ENCODE results near the gene ATG7. TPM values are rescaled to one million over a fixed set of nuclear protein-coding genes. Genes with fewer than 3 reads are reported as not detected.
"Not testable (repeated sequence)": the region's sequence is repeated elsewhere in the genome, so short reads cannot be mapped to it uniquely, and the experiment has no call there.

Gene ATG7
- total and polyA plus RNA-seq, 2 donors = 14.1 to 63.2 TPM

DNA sequence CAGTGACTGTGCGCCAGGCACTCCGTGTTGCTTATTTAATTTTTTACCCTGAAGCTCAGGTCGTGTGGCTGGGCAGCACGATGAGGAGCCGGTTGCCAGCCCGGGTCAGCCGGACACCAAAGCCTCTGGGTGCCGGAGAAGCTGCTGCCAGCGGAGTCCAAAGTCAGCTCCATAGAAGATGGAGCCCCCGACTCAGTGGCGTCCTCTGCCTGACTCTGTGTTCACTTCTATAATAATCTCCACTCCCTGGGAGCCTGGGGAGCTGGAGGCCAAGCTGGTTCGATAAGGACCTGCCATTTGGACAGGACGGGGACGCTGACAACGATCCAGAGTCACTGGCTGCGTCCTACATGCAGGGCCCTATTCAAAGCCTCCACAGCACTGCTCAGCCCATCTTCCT is 292.9 kb downstream of the ATG7 start:
- Histone ChIP-seq H3K27ac (ENCODE audit: low read depth) (no peak overlapping the region), H3K4me1 (ENCODE audit: insufficient read depth) (peaks cover 2% of the 10 kb centered on the region), H3K36me3 (ENCODE audit: insufficient read depth) (no peaks in the 10 kb centered on the region), H3K4me3 (ENCODE audit: low read depth, low read length) (no peak overlapping the region)
- WGBS = 89% methylated on average over 16 of the region's 16 CpGs
- no peak for DNase-seq (ENCODE audit: extremely low spot score)

GRCh38 chr3:11565492-11565891 is 293.3 kb downstream of the ATG7 start:
- Histone ChIP-seq H3K27ac (ENCODE audit: low read depth) (no peak overlapping the region), H3K4me3 (ENCODE audit: low read depth, low read length) (no peak overlapping the region), H3K4me1 (ENCODE audit: insufficient read depth) (peaks cover 2% of the 10 kb centered on the region), H3K36me3 (ENCODE audit: insufficient read depth) (no peaks in the 10 kb centered on the region)
- DNase-seq (ENCODE audit: extremely low spot score) = no peak
- 93% methylated on average over 12 of the region's 12 CpGs for WGBS

DNA sequence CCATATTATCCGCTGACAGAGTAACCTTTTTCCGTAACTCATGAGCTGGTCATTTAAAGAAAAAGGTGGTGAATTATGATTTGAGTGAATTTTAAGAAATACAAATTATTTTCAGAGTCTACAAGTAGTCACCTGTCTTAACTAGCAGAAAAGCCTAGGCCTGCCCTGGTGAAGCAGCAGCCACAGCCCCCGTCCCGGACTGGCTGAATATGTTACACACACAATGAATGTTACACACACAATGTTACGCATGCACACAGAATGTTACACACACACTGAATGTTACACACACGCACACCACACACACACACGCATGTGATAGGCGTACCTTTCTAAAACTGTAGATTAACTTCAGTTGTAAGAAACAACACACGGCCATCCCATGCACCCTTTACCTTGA is 293.7 kb downstream of the ATG7 start:
- DNase-seq (ENCODE audit: extremely low spot score) = no peak
- Histone ChIP-seq H3K27ac (ENCODE audit: low read depth) (no peak overlapping the region), H3K4me1 (ENCODE audit: insufficient read depth) (peaks cover 2% of the 10 kb centered on the region), H3K4me3 (ENCODE audit: low read depth, low read length) (no peak overlapping the region), H3K36me3 (ENCODE audit: insufficient read depth) (no peaks in the 10 kb centered on the region)
- 96% methylated on average over 9 of the region's 9 CpGs for WGBS

DNA sequence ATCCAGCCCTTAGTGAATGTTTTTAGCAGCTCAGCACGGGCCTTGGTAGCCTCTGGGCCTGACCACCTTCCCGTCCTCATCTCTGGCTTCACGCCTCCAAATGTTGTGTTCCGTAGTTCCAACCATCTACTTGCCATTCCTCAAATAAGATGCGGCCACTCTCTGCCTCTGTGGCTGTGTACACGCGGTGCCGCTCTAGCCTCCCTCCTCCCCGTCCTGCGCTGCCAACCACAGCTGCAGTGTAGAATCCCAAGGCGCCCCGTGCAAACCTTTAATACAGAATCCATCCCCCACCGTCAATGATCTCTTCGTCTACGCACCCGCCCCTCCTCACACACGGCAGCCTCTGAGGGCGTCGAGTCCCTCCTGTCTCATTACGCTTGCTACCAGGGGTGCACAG is 294.3 kb downstream of the ATG7 start:
- H3K36me3 ChIP-seq (ENCODE audit: insufficient read depth) = no peaks in the 10 kb centered on the region
- no peak for DNase-seq (ENCODE audit: extremely low spot score)
- H3K4me1 ChIP-seq (ENCODE audit: insufficient read depth) = peaks cover 2% of the 10 kb centered on the region
- H3K4me3 ChIP-seq (ENCODE audit: low read depth, low read length) = no peak overlapping the region
- WGBS = 96% methylated on average over 20 of the region's 20 CpGs
- H3K27ac ChIP-seq (ENCODE audit: low read depth) = no peak overlapping the region

DNA sequence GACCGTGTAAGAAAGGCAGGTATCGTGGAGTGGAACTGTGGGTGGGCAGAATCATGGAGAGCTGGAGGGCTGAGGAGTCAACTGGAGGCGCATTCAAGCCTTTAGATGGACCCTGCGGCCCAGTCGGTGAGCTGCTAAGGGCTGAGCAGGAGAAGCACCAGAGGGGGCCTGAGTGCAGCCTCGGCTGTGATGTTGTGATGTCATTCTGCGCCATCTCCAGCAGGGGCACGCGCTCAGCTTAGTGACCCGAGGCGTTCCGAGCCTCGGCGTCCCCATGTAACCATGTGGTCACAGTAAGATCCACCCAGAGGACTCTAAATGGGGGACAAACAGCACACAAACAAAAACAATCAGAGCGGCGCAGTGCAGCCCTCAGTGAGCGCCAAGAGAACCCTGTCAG is 294.7 kb downstream of the ATG7 start:
- 88% methylated on average over 17 of the region's 17 CpGs for WGBS
- Histone ChIP-seq H3K4me1 (ENCODE audit: insufficient read depth) (no peaks in the 10 kb centered on the region), H3K36me3 (ENCODE audit: insufficient read depth) (no peaks in the 10 kb centered on the region), H3K4me3 (ENCODE audit: low read depth, low read length) (no peak overlapping the region), H3K27ac (ENCODE audit: low read depth) (no peak overlapping the region)
- no peak for DNase-seq (ENCODE audit: extremely low spot score)

DNA sequence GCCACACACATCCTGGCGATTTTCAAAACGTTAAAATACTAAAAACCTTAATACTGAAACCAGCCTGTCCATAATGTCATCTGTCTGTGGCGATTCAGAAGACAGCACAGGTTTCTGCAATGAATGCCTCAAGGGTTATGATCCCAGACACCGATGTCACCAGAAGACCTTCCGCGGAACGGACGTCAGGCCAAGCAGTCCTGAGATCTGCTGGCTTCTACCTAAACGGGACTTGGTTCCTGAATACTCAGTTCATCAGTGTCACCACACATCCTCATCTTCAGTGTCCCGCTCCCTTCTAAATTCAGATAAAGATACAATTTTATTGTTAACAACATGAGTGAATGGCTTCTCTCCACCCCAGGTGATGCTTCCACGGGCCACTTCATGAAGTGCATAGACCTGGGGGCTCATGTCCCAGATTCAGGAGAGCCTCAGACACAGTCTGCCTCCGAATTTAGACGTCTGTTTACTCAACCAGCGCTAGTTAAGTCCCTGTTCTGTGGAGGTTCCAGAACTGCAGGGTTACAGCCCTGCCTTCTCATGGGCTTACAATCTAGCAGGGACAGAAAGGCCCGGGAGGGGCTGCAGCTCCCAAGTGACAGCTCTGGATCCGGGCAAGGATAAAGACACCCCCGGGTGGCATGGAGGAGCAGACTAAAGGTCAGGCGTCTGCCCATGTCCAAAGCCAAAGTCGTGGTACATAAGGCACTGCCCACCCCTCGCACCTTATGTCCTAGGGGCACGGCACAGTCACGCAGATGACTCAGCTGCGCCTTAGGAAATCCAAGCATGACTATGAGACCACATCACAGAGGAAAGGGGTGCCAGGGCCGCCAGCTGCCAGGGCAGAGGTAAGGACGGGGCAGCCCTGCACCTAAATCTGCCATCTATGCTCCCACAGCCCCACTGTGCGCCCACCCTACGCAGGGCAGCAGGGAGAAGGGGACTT is 295.6 kb downstream of the ATG7 start:
- peak overlapping the region; percentile 77 for H3K27ac ChIP-seq (ENCODE audit: low read depth)
- no peaks in the 10 kb centered on the region for H3K4me1 ChIP-seq (ENCODE audit: insufficient read depth)
- no peak overlapping the region for H3K4me3 ChIP-seq (ENCODE audit: low read depth, low read length)
- 84% methylated on average over 27 of the region's 27 CpGs for WGBS
- DNase-seq (ENCODE audit: extremely low spot score) = no peak
- H3K36me3 ChIP-seq (ENCODE audit: insufficient read depth) = no peaks in the 10 kb centered on the region

DNA sequence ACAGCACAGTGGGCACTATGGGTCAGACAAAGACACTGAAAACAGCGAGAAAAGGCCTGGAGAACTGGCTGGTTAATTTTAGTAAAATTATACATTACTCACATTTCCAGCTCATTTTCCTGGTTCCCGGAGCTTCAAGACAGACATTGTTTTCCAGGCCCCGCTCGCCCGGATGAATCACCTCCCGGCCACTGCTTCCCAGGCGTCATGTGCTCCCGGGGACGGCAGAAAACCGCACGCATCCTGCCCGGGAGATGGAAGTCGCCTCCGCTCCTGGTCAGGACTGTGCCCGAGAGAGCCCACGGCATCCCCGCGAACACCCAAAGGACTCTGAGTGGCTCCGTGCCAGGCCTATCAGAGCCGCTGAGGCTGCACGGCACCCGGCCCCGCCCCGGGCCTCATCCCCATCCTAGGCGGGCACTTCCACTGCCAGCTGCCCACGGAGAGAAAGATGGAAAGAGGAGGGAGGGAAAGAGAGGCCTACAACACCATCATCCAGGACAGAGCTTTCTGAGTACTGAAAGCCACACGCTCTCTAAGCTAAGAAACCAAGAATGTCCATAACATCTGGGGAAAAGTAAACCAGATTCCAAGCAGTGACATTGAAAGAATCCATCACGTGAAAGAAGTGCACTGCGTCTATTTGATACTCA is 296.4 kb downstream of the ATG7 start:
- Histone ChIP-seq H3K4me3 (ENCODE audit: low read depth, low read length) (no peak overlapping the region), H3K27ac (ENCODE audit: low read depth) (peak overlapping the region; percentile 88), H3K36me3 (ENCODE audit: insufficient read depth) (no peaks in the 10 kb centered on the region), H3K4me1 (ENCODE audit: insufficient read depth) (no peaks in the 10 kb centered on the region)
- 30% methylated on average over 29 of the region's 29 CpGs for WGBS
- no peak for DNase-seq (ENCODE audit: extremely low spot score)

- Histone ChIP-seq H3K36me3 (ENCODE audit: insufficient read depth) (no peaks in the 10 kb centered on the region), H3K27ac (ENCODE audit: low read depth) (peak overlapping the region; percentile 28), H3K4me3 (ENCODE audit: low read depth, low read length) (no peak overlapping the region), H3K4me1 (ENCODE audit: insufficient read depth) (no peaks in the 10 kb centered on the region)
- 77% methylated on average over 13 of the region's 13 CpGs for WGBS
- no peak for DNase-seq (ENCODE audit: extremely low spot score)
Observed at GRCh38 chr3:11569156-11569741, 297.1 kb downstream of the ATG7 start.

- Histone ChIP-seq H3K27ac (ENCODE audit: low read depth) (peak overlapping the region; percentile 26), H3K4me1 (ENCODE audit: insufficient read depth) (no peaks in the 10 kb centered on the region), H3K4me3 (ENCODE audit: low read depth, low read length) (no peak overlapping the region), H3K36me3 (ENCODE audit: insufficient read depth) (no peaks in the 10 kb centered on the region)
- DNase-seq (ENCODE audit: extremely low spot score) = no peak
- 51% methylated on average over 13 of the region's 13 CpGs for WGBS
Observed at GRCh38 chr3:11570251-11570650, 298.1 kb downstream of the ATG7 start.

GRCh38 chr3:11570789-11571495 is 298.7 kb downstream of the ATG7 start:
- Histone ChIP-seq H3K4me3 (ENCODE audit: low read depth, low read length) (no peak overlapping the region), H3K4me1 (ENCODE audit: insufficient read depth) (no peaks in the 10 kb centered on the region), H3K36me3 (ENCODE audit: insufficient read depth) (no peaks in the 10 kb centered on the region), H3K27ac (ENCODE audit: low read depth) (no peak overlapping the region)
- no peak for DNase-seq (ENCODE audit: extremely low spot score)
- WGBS = 83% methylated on average over 20 of the region's 20 CpGs

DNA sequence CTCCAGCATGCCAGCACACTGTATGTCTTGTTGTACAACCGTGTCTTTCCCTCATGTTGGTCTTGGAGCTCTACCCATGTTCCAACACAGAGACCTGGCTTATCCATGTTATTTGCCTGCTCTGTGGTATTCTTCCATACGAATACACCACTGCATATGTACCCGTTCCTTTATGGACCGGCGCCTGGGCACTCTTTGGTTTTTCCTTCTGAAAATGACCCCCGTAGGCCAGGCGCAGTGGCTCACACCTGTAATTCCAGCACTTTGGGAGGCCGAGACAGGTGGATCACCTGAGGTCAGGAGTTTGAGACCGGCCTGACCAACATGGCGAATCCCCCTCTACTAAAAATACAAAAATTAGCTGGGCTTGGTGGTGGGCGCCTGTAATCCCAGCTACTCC is 300.5 kb downstream of the ATG7 start:
- not testable (repeated sequence) for H3K36me3 ChIP-seq (ENCODE audit: insufficient read depth); H3K4me1 ChIP-seq (ENCODE audit: insufficient read depth); DNase-seq (ENCODE audit: extremely low spot score); H3K27ac ChIP-seq (ENCODE audit: low read depth); H3K4me3 ChIP-seq (ENCODE audit: low read depth, low read length)
- WGBS = 98% methylated on average over 11 of the region's 11 CpGs

DNA sequence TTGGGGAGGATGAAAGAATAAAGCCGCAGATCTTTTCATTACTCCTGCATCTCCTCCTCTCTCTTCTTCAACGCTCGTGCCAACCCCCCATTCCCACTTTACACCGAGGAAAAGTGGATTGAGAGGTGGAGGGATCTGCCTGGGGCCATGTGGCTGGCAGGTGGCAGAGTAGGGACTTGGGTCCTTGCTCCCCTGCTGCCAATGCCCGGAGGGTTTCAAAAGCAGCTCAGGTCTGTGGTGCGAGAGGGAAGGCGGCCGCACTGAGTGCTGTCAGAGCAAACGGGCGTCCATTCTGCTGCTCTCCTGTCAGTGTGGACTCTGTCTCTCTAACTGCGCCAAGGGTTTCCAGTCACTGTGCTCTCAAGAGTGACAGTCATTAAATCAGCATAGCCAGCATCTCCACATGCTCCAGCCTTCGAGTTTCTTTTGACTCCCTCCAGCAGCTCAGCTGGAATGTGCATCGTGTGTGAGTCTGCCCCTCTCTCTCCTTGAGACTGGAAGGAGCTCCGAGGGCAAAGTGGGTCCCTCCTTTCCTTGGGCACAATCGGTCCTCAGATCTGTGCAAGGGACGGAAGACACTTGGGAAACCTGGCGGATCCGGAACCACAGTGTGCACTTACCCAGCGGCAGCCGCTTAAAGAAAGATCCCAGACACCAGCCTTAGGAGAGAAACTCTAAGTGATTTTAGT is 302.9 kb downstream of the ATG7 start:
- no peak for DNase-seq (ENCODE audit: extremely low spot score)
- no peak overlapping the region for H3K4me3 ChIP-seq (ENCODE audit: low read depth, low read length)
- H3K4me1 ChIP-seq (ENCODE audit: insufficient read depth) = no peaks in the 10 kb centered on the region
- H3K36me3 ChIP-seq (ENCODE audit: insufficient read depth) = no peaks in the 10 kb centered on the region
- no peak overlapping the region for H3K27ac ChIP-seq (ENCODE audit: low read depth)
- WGBS = 88% methylated on average over 20 of the region's 20 CpGs

GRCh38 chr3:11575677-11576076 is 303.5 kb downstream of the ATG7 start:
- H3K27ac ChIP-seq (ENCODE audit: low read depth) = no peak overlapping the region
- 87% methylated on average over 10 of the region's 10 CpGs for WGBS
- no peak for DNase-seq (ENCODE audit: extremely low spot score)
- H3K4me1 ChIP-seq (ENCODE audit: insufficient read depth) = no peaks in the 10 kb centered on the region
- H3K4me3 ChIP-seq (ENCODE audit: low read depth, low read length) = no peak overlapping the region
- no peaks in the 10 kb centered on the region for H3K36me3 ChIP-seq (ENCODE audit: insufficient read depth)
